Loucy (cell line): Measurements from ENCODE around the gene HOXA9.

Source experiments
- H2AFZ ChIP-seq: fragments of 200-600 bp; sonication (generic); 2 replicates; pipeline ENCODE4 v1.6.0; 2016; ENCODE audit warnings: antibody characterized with exemption, mild to moderate bottlenecking, low read length, moderate library complexity
- H3F3A ChIP-seq: fragments of 200-600 bp; 2 replicates; pipeline ENCODE4 v1.6.0; 2016; ENCODE audit warnings: antibody characterized with exemption, low read depth, mild to moderate bottlenecking
- H3K27me3 ChIP-seq: fragments of 200-600 bp; sonication (generic); 2 replicates; pipeline ENCODE4 v1.6.1; 2014; ENCODE audit warnings: low read length, mild to moderate bottlenecking; ENCODE audit not compliant: insufficient read depth, poor library complexity, severe bottlenecking
- H3K36me3 ChIP-seq: fragments of 200-600 bp; sonication (generic); 2 replicates; pipeline ENCODE4 v1.6.1; 2016; ENCODE audit warnings: low read length; ENCODE audit not compliant: insufficient read depth
- H3K4me1 ChIP-seq: fragments of 200-600 bp; sonication (generic); 2 replicates; pipeline ENCODE4 v1.5.1; 2014; ENCODE audit warnings: low read length, mild to moderate bottlenecking; ENCODE audit not compliant: insufficient read depth, poor library complexity, severe bottlenecking
- H3K4me2 ChIP-seq: fragments of 200-600 bp; sonication (generic); 2 replicates; pipeline ENCODE4 v1.6.0; 2014; ENCODE audit warnings: antibody characterized with exemption, low read length, low read depth, mild to moderate bottlenecking; ENCODE audit not compliant: poor library complexity, severe bottlenecking
- H3K4me3 ChIP-seq: fragments of 200-600 bp; sonication (generic); 2 replicates; pipeline ENCODE4 v1.5.1; 2014; ENCODE audit warnings: low read length, mild to moderate bottlenecking, mixed read lengths; ENCODE audit not compliant: poor library complexity, severe bottlenecking
- H3K79me2 ChIP-seq: fragments of 200-600 bp; sonication (generic); 2 replicates; pipeline ENCODE4 v1.6.1; 2014; ENCODE audit warnings: low read length; ENCODE audit not compliant: insufficient read depth
- H3K9ac ChIP-seq: fragments of 200-600 bp; sonication (generic); 2 replicates; pipeline ENCODE4 v1.6.0; 2014; ENCODE audit warnings: mild to moderate bottlenecking, low read depth, low read length, moderate library complexity; ENCODE audit not compliant: poor library complexity, severe bottlenecking
- H3K9me2 ChIP-seq: fragments of 200-600 bp; sonication (generic); replicated peaks from 2 replicates; pipeline ENCODE4 v1.6.1; 2016; ENCODE audit warnings: low read depth, low read length, mixed read lengths
- H3K9me3 ChIP-seq: fragments of 200-600 bp; sonication (generic); 2 replicates; pipeline ENCODE4 v1.6.1; 2014; ENCODE audit warnings: mild to moderate bottlenecking, antibody characterized with exemption, low read length, low read depth; ENCODE audit not compliant: insufficient read depth
- H4K20me1 ChIP-seq: fragments of 200-600 bp; sonication (generic); 2 replicates; pipeline ENCODE4 v1.6.0; 2014; ENCODE audit warnings: antibody characterized with exemption, low read length, mild to moderate bottlenecking; ENCODE audit not compliant: insufficient read depth, poor library complexity, severe bottlenecking
- CTCF ChIP-seq: fragments of 200-600 bp; sonication (generic); conservative IDR thresholded peaks from 2 replicates; pipeline ENCODE4 v1.5.1; 2014; ENCODE audit warnings: mild to moderate bottlenecking, antibody characterized with exemption, low read length
- EZH2phosphoT487 ChIP-seq: fragments of 200-600 bp; IDR thresholded peaks from 2 replicates; pipeline ENCODE4 v1.6.1; 2018; ENCODE audit warnings: antibody characterized with exemption, mild to moderate bottlenecking, moderate library complexity, borderline replicate concordance

The HOXA9 gene

DNA sequence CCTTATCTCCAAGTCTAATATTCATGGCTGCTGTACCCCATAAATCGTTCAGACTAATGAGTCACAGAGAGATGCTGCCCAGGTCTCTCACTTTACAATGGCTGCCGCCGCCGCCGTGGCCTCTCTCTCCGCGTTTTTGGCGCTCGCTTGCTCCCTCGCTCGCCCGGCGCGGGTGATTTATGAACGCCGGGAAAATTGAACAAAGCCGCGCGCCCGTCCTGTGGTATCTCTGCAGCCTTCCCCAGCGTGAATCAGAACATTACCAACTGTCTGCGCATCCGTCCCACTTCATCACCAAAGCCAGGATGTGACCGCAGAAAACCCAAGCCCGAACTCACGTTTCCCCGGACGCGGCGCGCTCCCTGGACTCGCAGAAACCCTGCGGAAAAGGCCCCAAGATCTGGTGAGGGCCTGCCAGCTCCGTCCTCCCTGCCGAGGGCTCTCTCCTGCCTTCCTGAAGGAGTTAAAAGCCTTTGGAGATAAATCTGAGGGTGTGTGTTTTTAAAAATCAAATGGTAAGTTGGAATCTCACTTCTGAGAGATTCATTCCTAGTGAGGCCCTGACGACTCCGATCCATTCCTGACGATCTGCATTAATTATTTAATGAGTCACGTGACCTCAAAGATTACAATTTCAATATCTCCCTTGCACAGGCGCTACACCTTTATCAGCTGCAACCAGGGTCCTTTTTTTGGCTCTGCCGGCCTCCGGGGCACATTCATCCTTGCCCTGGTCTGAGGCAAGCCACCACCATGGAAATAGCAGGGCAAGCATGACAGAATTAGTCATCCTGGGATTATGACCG, 41.0 kb downstream of the HOXA9 start:
- Histone ChIP-seq H2AFZ (no peak overlapping the region), H3K36me3 (peaks cover 98% of the 10 kb centered on the region; the same call in 1 of the 2 replicates), H3K4me2 (no peak overlapping the region), H3K9me2 (no peaks in the 10 kb centered on the region), H3K27me3 (no peaks in the 10 kb centered on the region), H3K79me2 (peaks cover 99% of the 10 kb centered on the region), H3K4me1 (no peaks in the 10 kb centered on the region), H3K9me3 (no peaks in the 10 kb centered on the region), H3K4me3 (no peak overlapping the region), H3F3A (no peaks in the 10 kb centered on the region), H3K9ac (no peak overlapping the region), H4K20me1 (peaks cover 56% of the 10 kb centered on the region)
- TF ChIP-seq EZH2phosphoT487 (no peak), CTCF (no peak)

DNA sequence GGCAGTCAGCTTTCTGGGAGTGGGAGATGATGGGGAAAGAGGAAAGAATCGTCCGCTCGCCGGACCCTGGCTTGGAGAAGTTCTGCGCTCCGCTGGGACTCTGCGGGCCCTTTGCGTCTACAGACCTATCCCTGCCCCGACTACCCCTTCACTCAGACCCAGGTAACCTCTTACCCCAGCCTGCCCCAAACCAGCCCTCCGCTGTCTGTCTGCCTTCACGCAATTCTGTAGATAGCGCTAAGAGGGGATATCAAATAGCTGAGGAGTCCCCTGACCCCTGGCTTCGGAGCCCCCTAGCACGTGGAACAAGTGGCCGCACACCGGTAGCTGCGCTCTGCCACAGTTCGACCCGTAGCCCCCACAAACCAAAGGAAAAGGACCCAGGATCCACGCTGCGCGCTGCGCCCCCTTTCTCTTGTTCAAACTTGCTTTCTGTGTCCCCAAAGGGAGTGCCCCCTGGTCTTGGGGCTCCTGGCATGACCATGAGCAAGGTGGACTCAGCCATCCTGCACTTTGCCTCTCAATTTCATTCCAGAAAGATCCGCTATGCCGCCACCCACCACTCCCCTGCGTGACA, 41.8 kb downstream of the HOXA9 start:
- Histone ChIP-seq H3K79me2 (peaks cover 99% of the 10 kb centered on the region), H3K9me3 (no peaks in the 10 kb centered on the region), H3F3A (no peaks in the 10 kb centered on the region), H3K4me1 (no peaks in the 10 kb centered on the region), H3K27me3 (no peaks in the 10 kb centered on the region), H2AFZ (no peak overlapping the region), H3K4me2 (no peak overlapping the region), H3K4me3 (no peak overlapping the region), H3K9ac (no peak overlapping the region), H4K20me1 (peaks cover 56% of the 10 kb centered on the region), H3K36me3 (peaks cover 98% of the 10 kb centered on the region; the same call in 1 of the 2 replicates), H3K9me2 (no peaks in the 10 kb centered on the region)
- TF ChIP-seq CTCF: no peak
- no peak for TF ChIP-seq EZH2phosphoT487

DNA sequence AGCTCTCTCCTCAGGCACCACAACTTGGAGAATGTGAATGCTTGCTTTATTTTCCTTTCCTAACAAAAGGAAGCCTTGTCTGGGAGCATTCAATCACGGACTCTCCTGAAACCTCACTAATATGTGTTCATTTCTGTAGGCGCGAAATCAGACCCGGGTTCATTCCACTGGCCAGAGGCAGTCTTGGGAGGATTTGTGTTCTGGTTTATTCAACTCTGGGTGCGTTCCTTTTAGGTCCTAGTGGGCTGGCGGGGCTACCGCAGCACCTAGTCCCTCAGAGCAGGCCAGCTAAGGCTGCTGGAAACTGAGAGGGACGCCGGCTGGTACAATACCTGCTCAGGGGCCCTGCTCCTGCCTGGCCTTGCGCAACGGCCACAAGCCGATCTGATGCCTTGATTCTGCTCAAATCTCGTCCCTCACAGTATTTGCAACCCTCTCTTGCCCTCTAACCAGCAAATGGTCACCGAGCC, 42.3 kb downstream of the HOXA9 start:
- TF ChIP-seq EZH2phosphoT487: no peak
- TF ChIP-seq CTCF: no peak
- Histone ChIP-seq H3K9me3 (no peaks in the 10 kb centered on the region), H3K4me2 (no peak overlapping the region), H2AFZ (no peak overlapping the region), H4K20me1 (peaks cover 58% of the 10 kb centered on the region), H3K4me1 (no peaks in the 10 kb centered on the region), H3K36me3 (peaks cover 98% of the 10 kb centered on the region; the same call in 1 of the 2 replicates), H3F3A (no peaks in the 10 kb centered on the region), H3K27me3 (no peaks in the 10 kb centered on the region), H3K9ac (no peak overlapping the region), H3K4me3 (no peak overlapping the region), H3K79me2 (peaks cover 99% of the 10 kb centered on the region), H3K9me2 (no peaks in the 10 kb centered on the region)
